Ishikawa (cell line): ENCODE data around the gene TNP2.

Experiments
- CEBPB ChIP-seq: IDR thresholded peaks from 2 replicates; pipeline ENCODE4 v1.6.1; 2012
- CREB1 ChIP-seq: IDR thresholded peaks from 2 replicates; pipeline ENCODE4 v1.6.1; 2012; ENCODE audit warnings: low read depth
- EGR1 ChIP-seq: IDR thresholded peaks from 2 replicates; pipeline ENCODE4 v1.6.1; 2012
- EP300 ChIP-seq: IDR thresholded peaks from 2 replicates; pipeline ENCODE4 v1.6.1; 2012; ENCODE audit warnings: borderline replicate concordance
- FOXM1 ChIP-seq: IDR thresholded peaks from 2 replicates; pipeline ENCODE4 v1.6.1; 2012; ENCODE audit warnings: low read depth, borderline replicate concordance
- MAX ChIP-seq: IDR thresholded peaks from 2 replicates; pipeline ENCODE4 v1.6.1; 2012
- NFIC ChIP-seq: IDR thresholded peaks from 2 replicates; pipeline ENCODE4 v1.6.1; 2012
- RAD21 ChIP-seq: IDR thresholded peaks from 2 replicates; pipeline ENCODE4 v1.6.1; 2012; ENCODE audit warnings: low read depth
- REST ChIP-seq: IDR thresholded peaks from 2 replicates; pipeline ENCODE4 v1.6.1; 2012; ENCODE audit warnings: low read depth, mild to moderate bottlenecking
- TAF1 ChIP-seq: IDR thresholded peaks from 2 replicates; pipeline ENCODE4 v1.6.1; 2012; ENCODE audit warnings: low read depth, mild to moderate bottlenecking
- TCF12 ChIP-seq: IDR thresholded peaks from 2 replicates; pipeline ENCODE4 v1.6.1; 2012; ENCODE audit warnings: low read depth
- TEAD4 ChIP-seq: IDR thresholded peaks from 2 replicates; pipeline ENCODE4 v1.6.1; 2012
- USF1 ChIP-seq: IDR thresholded peaks from 2 replicates; pipeline ENCODE4 v1.6.1; 2012
- YY1 ChIP-seq: IDR thresholded peaks from 2 replicates; pipeline ENCODE4 v1.6.1; 2012; ENCODE audit warnings: low read depth
- ZBTB7A ChIP-seq: IDR thresholded peaks from 2 replicates; pipeline ENCODE4 v1.6.1; 2012; ENCODE audit warnings: low read depth

Gene TNP2

GRCh38 chr16:11250786-11251524 lies 18.2 kb downstream of the TNP2 start:
- TF ChIP-seq FOXM1 (no peak), NFIC (no peak), EGR1 (no peak), USF1 (no peak), REST (no peak), TCF12 (no peak), MAX (no peak), RAD21 (no peak), TAF1 (no peak)

GRCh38 chr16:11250091-11250785 lies 18.9 kb downstream of the TNP2 start:
- TF ChIP-seq EP300 (peak; percentile 36; the same call in 1 of the 2 replicates), USF1 (peak; percentile 70), TEAD4 (peak; percentile 54; the same call in 1 of the 2 replicates), NFIC (peak; percentile 34; the same call in 1 of the 2 replicates), CREB1 (no peak), MAX (peak; percentile 92)

- TF ChIP-seq FOXM1 = no peak
- no peak for TF ChIP-seq NFIC
- no peak for TF ChIP-seq TAF1
- no peak for TF ChIP-seq EGR1
- no peak for TF ChIP-seq TCF12
- no peak for TF ChIP-seq MAX
- no peak for TF ChIP-seq ZBTB7A
- TF ChIP-seq YY1 = no peak
- TF ChIP-seq CREB1 = no peak
- TF ChIP-seq USF1 = no peak
- no peak for TF ChIP-seq TEAD4
- no peak for TF ChIP-seq RAD21
- no peak for TF ChIP-seq REST
- no peak for TF ChIP-seq EP300
These were observed 19.7 kb downstream of the TNP2 start for GRCh38 chr16:11249233-11250061.

GRCh38 chr16:11248133-11248532 lies 21.0 kb downstream of the TNP2 start:
- TF ChIP-seq YY1 (no peak), MAX (no peak), REST (no peak), EP300 (no peak), CREB1 (no peak), EGR1 (no peak), FOXM1 (no peak), ZBTB7A (no peak), TEAD4 (no peak), TAF1 (no peak), CEBPB (no peak), RAD21 (no peak), NFIC (no peak)
